HG03108 (cell line): Measurements from ENCODE around the gene IQGAP2.
A peak's percentile ranks its signal among the peaks of the same experiment; 100 is the strongest.

Experiments used
- ATAC-seq: cut with Tn5 transposase; IDR thresholded peaks from one replicate; pipeline ENCODE4 v1.9.1; 2021; ENCODE audit warnings: moderate library complexity; ENCODE audit not compliant: unreplicated experiment

Gene IQGAP2

GRCh38 chr5:76561959-76562358, 158.9 kb downstream of the IQGAP2 start:
- no peak for ATAC-seq

DNA sequence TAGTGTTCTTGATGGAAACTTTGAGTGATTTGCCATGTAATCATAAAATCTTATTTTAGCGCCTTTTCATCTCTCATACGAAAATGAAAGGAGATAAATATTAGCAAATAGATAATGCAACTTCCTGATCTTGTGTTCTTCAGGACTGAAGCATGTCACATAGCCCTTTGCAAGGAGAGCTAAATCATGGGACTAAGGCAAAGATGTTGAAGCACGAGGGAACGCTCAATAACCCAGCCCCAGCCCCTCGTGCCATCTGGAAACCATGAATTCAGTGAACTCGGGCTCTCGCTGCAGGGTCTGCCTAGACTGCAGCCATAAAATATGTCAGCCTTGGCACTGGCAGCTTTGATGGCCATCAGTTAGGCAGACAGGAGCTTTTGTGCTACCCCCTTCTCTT, 161.9 kb downstream of the IQGAP2 start:
- ATAC-seq, result no peak

GRCh38 chr5:76570153-76570552, 167.1 kb downstream of the IQGAP2 start:
- no peak for ATAC-seq

DNA sequence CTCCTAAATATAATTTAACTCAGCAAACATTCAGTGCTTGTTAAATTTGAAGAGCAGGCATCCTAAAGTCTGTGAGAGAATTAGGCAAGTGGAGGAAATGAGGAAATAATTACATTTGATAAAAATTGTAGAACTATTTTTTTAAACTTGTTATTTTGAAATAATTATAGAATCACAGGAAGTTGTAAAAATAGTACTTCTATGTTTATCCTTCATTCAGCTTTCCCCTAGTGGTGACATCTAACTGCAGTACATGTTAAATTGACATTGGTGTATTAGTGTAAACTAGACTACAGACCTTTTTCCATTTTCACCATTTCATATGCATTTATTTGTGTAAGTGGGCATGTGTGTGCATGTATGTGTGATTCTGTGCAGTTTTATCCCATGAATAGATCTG, 168.5 kb downstream of the IQGAP2 start:
- ATAC-seq, result no peak

DNA sequence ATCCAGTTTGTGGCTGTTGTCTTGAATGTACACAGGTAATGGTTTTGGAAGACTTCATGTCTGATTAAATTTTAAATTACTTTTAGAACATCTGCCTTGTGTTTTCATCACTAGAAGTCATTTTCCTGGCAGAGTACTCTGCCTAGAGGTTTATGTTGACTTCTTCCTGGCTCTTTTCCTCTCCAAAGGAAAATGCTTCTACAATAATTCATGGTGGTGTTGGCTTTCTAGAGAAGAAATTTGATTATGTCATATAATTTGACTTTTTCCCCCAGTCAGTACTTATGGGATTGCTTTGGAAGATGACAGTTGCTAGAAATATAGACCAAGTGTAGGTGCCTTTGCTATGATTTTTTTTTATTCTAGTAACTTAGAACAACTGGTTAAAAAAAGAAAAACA, 173.4 kb downstream of the IQGAP2 start:
- no peak for ATAC-seq

- ATAC-seq, result no peak
These were observed 173.9 kb downstream of the IQGAP2 start for GRCh38 chr5:76576996-76577395.

DNA sequence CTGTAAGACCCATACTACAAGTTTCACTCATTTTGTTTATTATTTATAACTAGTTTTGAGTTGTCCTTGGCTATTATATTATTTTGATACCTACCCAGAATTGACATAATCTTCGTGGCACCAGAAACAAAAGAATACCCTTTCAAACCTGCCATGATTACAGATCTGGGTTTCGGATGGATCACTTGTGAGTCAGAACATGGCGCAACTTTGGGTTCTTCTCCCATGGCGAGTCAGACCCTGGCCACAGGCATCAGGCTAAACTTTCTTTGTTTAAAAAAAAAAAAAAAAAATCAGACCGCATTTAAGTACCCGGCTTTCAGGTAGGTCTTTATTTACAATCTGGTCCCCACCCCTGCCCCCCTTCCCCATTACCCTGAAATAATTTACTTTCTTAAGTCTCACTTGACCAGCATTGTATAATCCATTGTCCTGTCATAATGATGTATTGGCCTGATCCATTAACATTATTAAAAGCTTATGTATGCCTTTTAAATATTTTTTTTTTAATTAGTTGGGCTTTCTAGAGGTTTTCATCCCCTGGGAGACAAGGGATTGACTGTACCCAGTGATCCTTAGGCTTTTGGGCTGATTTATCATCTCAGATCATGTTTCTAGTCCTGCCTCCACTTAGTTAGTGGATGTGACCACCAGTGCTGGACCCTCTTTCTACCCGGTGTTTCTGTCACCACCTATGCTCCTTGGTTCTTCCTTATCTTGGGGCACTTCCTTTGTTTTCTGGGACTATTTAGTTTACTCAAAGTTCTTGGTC, 176.3 kb downstream of the IQGAP2 start:
- ATAC-seq, result no peak

- no peak for ATAC-seq
These were observed 177.9 kb downstream of the IQGAP2 start for GRCh38 chr5:76580981-76581380.

DNA sequence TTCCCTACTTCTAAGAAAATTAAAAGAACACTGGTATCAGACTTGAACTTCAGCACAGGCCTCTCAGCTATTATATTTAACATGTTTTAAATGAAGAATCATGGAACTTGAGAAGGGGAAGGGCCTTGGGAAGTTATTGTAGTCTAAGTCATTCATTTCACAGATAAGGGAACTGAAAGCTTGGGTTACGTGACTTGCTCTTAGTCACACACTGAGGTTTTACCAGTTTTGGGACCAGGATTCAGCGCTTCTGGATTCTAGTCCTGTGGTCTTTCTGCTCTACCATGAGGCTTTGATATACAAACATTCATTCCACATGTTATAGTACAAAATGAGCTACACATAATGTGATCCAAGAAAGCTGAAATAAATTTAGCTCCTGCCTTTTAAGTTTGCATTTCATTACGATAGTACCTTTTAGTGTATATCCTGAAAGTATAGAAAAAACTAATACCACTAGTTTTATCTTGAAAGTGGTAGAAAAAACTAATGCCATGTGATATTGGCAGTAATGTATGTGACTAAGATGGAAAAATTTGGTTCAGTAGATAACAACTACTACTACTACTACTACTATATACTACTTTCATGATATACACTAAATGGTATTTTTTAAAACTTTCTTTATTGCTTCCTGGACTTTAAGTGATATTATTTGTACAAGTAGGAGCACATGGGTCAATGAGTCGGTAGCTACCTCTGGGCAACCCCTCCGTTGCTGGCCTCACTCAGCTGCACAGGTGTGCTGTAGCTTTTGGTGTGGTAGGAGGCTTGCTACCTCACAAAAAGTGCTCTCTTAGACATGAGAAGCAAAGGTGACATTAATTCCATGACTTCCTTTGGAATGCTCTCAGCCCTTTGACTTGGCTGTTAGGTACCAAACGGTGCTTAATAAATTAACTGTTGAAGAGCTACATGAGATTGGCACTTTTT, 179.4 kb downstream of the IQGAP2 start:
- ATAC-seq, result peak; percentile 89

DNA sequence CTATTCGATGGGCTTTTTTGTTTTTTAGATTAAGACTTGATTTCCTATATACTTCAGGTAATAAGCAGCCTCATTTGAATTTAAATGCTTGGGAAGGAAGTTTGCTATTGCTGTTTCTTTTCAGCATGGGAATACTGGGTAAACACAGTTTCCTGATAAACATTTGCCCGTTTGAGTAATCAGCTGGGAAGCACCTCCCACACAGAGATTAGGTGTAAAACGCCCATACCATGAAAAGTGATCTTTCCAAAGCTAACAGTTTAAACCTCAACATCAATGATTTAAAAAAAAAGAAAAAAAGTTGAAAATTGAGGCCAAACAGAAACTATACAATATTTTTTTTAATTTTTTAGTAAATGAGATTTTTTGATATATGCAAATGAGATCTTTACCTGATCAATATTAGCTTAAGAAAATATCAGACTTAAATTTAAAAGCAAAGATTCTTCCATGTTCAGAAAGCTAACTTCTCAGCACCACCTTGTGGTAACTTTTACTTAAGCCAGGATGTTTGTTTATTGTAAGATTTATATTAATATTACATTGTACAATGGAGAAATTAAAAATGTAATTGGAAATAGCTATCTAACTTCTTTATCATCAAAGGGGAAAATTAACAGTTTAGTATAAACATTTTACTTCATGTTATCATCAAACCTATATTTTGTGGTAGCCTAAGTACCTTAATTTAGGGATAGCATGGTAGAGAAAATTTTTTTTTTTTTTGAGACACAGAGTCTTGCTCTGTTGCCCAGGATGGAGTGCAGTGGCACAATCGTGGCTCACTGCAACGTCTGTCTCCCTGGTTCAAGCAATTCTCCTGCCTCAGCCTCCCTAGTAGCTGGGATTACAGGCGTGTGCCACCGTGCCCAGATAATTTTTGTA, 180.3 kb downstream of the IQGAP2 start:
- ATAC-seq, result no peak

- no peak for ATAC-seq
These were observed 182.7 kb downstream of the IQGAP2 start for GRCh38 chr5:76585783-76586217.

GRCh38 chr5:76586531-76586930, 183.4 kb downstream of the IQGAP2 start:
- ATAC-seq, result no peak

DNA sequence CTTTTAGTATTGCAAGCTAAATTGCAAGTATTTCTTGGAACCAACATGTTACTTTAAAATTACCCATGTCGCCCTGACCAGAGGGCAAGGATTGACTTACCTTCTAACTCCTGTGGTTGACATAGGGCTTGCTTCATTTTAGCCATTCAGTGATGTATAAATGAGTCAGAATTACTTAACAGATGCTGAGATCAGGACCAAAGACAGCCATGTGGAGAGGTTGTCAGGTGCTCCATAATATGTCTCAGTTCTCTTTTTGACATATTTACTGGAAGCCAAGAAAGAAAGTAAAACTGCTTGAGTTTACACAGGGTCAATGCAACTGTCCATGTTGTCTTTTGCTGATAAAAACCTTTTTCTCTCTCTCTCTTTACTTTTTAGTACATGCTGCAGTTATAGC, 186.9 kb downstream of the IQGAP2 start:
- ATAC-seq, result peak; percentile 94

DNA sequence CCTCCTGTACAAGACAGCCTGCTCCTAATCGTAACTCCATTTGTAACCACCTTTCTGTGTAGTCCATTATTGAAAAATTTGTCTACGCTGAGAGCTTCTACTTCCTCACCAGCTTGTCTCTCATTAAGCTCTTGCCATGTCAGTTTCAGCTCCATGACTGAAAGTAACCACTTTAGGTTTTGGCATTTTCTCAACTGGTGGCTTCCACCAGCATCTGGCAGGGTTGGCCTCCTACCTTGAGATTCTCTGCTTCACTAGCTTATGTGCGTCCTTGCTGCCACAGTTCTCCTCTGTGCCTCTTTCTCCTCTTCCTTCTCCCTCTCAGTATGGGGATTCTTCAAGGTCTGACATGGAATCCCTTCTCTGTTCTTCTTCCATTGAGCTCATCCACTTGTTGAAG, 188.3 kb downstream of the IQGAP2 start:
- no peak for ATAC-seq

DNA sequence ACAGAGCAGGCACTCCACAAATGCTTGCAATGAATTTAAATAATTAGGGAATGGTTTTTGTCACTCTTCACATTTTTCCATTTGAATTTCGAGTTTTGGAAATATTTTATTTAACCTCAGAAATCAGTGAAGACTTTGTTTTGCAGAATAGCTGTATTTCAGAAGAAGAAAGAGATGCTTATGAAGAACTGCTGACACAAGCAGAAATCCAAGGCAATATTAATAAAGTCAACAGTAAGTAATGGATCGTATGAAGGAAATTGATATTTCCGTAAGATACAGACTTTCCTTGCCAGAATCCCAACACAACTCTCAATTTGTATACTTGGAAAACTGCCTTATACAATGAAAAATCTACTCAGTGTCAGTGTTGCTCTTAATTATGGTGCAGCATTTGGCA, 189.6 kb downstream of the IQGAP2 start:
- no peak for ATAC-seq

DNA sequence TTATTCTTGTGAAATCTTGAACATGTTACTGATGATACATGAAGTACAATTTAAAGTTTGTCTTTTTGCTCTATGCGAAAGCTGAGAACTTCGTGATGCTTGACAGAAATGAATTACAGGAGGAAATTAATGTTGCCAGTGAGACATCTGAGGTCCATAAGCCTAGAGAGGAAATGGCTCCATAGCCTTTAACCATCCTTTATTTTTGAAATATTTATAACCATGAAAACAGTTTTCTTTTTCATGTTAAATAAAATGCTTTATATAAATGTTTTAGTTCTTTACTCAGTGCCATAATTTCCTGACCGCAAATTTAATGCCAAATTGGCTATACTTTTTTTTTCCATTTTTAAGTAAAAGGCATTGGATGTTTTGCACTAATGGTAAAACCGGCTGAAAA, 191.0 kb downstream of the IQGAP2 start:
- ATAC-seq, result no peak

- ATAC-seq, result no peak
These were observed 192.8 kb downstream of the IQGAP2 start for GRCh38 chr5:76595755-76596481.

DNA sequence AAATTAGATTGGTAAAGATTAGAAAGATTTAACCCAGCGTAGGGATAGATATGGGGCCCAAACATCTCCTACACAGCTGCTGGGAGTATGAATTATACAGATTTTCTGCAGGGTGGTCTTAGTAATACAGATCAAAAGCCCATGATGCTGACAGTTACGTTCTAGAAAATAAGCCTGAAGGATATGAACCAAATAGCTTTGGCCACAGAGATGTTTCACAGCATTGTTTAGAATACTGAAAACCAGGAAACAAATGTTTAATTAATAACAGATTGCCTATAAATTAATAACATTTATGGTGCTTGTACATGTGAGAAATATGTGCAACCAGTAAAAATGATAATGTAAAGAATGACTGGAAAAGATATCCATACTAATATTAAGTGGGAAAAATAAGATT, 195.4 kb downstream of the IQGAP2 start:
- no peak for ATAC-seq

DNA sequence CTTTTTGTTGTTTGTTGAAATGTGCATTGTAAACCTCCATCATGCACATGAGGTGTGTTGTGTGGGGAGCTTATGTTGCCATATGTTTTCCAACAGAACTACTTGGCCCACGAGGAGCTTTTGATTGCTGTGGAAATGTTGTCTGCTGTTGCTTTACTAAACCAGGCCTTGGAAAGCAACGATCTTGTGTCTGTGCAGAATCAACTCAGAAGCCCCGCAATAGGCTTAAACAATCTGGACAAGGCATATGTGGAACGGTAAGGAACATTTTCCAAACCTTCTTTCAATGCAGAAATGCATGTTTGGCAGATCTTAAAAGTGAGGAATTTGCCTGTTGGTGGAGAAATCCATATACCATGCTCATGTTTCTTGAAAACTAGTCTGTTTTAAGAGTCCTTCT, 197.6 kb downstream of the IQGAP2 start:
- ATAC-seq, result no peak

DNA sequence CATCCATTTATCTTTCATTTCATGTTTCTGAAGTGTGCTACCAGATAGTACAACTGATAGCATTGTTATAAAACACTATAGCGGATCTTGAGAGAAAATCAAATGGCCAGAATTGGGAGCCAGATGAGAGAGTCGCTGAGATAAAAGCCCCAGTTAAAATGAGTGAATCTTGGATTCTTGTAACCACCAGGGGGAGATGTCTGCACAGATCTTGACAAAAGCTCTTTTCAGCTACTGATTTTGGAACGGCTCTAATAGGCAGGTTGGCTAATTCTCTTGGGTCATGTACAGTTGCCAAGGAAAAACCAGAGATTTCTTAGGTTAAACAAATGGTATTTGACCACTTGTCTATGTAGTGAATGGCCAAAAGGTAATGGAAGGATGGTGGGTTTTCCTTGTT, 198.4 kb downstream of the IQGAP2 start:
- no peak for ATAC-seq
